Brain microvascular endothelial cell (primary cell): ENCODE data around the gene ZFPM1.

Source experiments
- DNase-seq: peaks from one replicate; pipeline ENCODE4 v3.0.0-alpha.2; 2020
- H3K27ac ChIP-seq: fragments of 250-450 bp; sonication (Bioruptor Pico); 2 replicates; pipeline ENCODE4 v1.5.1; 2020; ENCODE audit warnings: mild to moderate bottlenecking, moderate library complexity
- H3K27me3 ChIP-seq: fragments of 250-450 bp; sonication (Bioruptor Pico); replicated peaks from 2 replicates; pipeline ENCODE4 v1.5.1; 2020; ENCODE audit warnings: mild to moderate bottlenecking
- H3K36me3 ChIP-seq: fragments of 250-450 bp; sonication (Bioruptor Pico); replicated peaks from 2 replicates; pipeline ENCODE4 v1.5.1; 2020; ENCODE audit warnings: mild to moderate bottlenecking
- H3K4me3 ChIP-seq: 2 replicates; pipeline ENCODE4 v1.5.1; 2011; ENCODE audit warnings: low read depth, mild to moderate bottlenecking, control low read depth, low read length, moderate library complexity
- CTCF ChIP-seq: IDR thresholded peaks from 2 replicates; pipeline ENCODE4 v1.5.1; 2011; ENCODE audit warnings: low read depth, mild to moderate bottlenecking, moderate library complexity, low read length, control low read depth, inconsistent platforms; ENCODE audit errors: missing control alignments
- in situ Hi-C: cut with HindIII; loops from 2 replicates; pipeline ENCODE4 v1.10.0; 2017; ENCODE audit warnings: low sequenced_read_pairs, low pct_ligation_motif_present

ZFPM1 gene

GRCh38 chr16:88438084-88438870 is 14.8 kb upstream of the ZFPM1 start:
- Histone ChIP-seq H3K36me3 (peaks cover 4% of the 10 kb centered on the region), H3K4me3 (no peak overlapping the region), H3K27ac (no peak overlapping the region), H3K27me3 (no peaks in the 10 kb centered on the region)
- TF ChIP-seq CTCF = no peak
- no peak for DNase-seq
- in situ Hi-C loops = loop anchor here (25.0 kb wide), 1 partner anchor 99 kb away; no protein-coding TSS in a partner anchor

- in situ Hi-C loops = loop anchor here (25.0 kb wide), 1 partner anchor 98 kb away; no protein-coding TSS in a partner anchor
- H3K4me3 ChIP-seq = no peak overlapping the region
- TF ChIP-seq CTCF = no peak
- no peak for DNase-seq
- no peak overlapping the region for H3K27ac ChIP-seq
- peaks cover 4% of the 10 kb centered on the region for H3K36me3 ChIP-seq
- no peaks in the 10 kb centered on the region for H3K27me3 ChIP-seq
Observed at GRCh38 chr16:88439016-88439415, 14.1 kb upstream of the ZFPM1 start.

- Histone ChIP-seq H3K4me3 (no peak overlapping the region), H3K27ac (no peak overlapping the region), H3K36me3 (peaks cover 4% of the 10 kb centered on the region), H3K27me3 (no peaks in the 10 kb centered on the region)
- in situ Hi-C loops = loop anchor here (25.0 kb wide), 1 partner anchor 98 kb away; no protein-coding TSS in a partner anchor
- DNase-seq = no peak
- TF ChIP-seq CTCF = no peak
Observed at GRCh38 chr16:88439706-88440105, 13.4 kb upstream of the ZFPM1 start.

- peaks cover 4% of the 10 kb centered on the region for H3K36me3 ChIP-seq
- no peak for DNase-seq
- no peaks in the 10 kb centered on the region for H3K27me3 ChIP-seq
- H3K4me3 ChIP-seq = no peak overlapping the region
- in situ Hi-C loops = loop anchor here (25.0 kb wide), 1 partner anchor 97 kb away; no protein-coding TSS in a partner anchor
- TF ChIP-seq CTCF = no peak
- H3K27ac ChIP-seq = no peak overlapping the region
Observed at GRCh38 chr16:88440111-88440510, 13.0 kb upstream of the ZFPM1 start.

GRCh38 chr16:88440686-88441405 is 12.2 kb upstream of the ZFPM1 start:
- TF ChIP-seq CTCF = no peak
- no peak overlapping the region for H3K4me3 ChIP-seq
- H3K36me3 ChIP-seq = peaks cover 4% of the 10 kb centered on the region
- DNase-seq = no peak
- H3K27me3 ChIP-seq = no peaks in the 10 kb centered on the region
- in situ Hi-C loops = loop anchor here (25.0 kb wide), 1 partner anchor 96 kb away; no protein-coding TSS in a partner anchor
- H3K27ac ChIP-seq = no peak overlapping the region
